Bronchial epithelial cell (primary cell): ENCODE results near the gene ERLEC1. TPM values are rescaled to one million over a fixed set of nuclear protein-coding genes. Genes with fewer than 3 reads are reported as not detected.
A peak's percentile ranks its signal among the peaks of the same experiment; 100 is the strongest.

ENCODE experiments used
- DNase-seq: peaks from one replicate; pipeline ENCODE4 v3.0.0-alpha.2; 2010; ENCODE audit warnings: low read depth
- FAIRE-seq: peaks from 2 replicates; lab custom pipeline; 2011; peaks lifted over from hg19 to GRCh38; lab: Jason Lieb, UNC
- H3K27me3 ChIP-seq: 2 replicates; pipeline ENCODE4 v1.5.1; 2011; ENCODE audit warnings: low read length; ENCODE audit not compliant: control insufficient read depth, insufficient read depth
- H3K36me3 ChIP-seq: 2 replicates; pipeline ENCODE4 v1.5.1; 2011; ENCODE audit warnings: low read length; ENCODE audit not compliant: control insufficient read depth, insufficient read depth
- H3K4me3 ChIP-seq: 2 replicates; pipeline ENCODE4 v1.5.1; 2011; ENCODE audit warnings: mild to moderate bottlenecking, low read depth, low read length, control low read depth
- CTCF ChIP-seq: IDR thresholded peaks from 2 replicates; pipeline ENCODE4 v1.5.1; 2011; ENCODE audit warnings: mild to moderate bottlenecking, moderate library complexity, low read length, control low read depth, inconsistent platforms; ENCODE audit not compliant: insufficient read depth, severe bottlenecking
- total RNA-seq: library from RNA; depleted of rRNA; stranded (reverse); fragments of >200 nt; gene quantifications from 2 replicates; pipeline ENCODE4 v1.2.1, GENCODE V29; 2014

The ERLEC1 gene
- total RNA-seq, 1 donor from 2014 or later, result 52.1 TPM

- Histone ChIP-seq H3K4me3 (no peak overlapping the region), H3K36me3 (no peaks in the 10 kb centered on the region), H3K27me3 (no peaks in the 10 kb centered on the region)
- FAIRE-seq (peak; percentile 18), DNase-seq (no peak)
- no peak for TF ChIP-seq CTCF
These were observed 21.1 kb upstream of the ERLEC1 start for GRCh38 chr2:53765767-53766166.

GRCh38 chr2:53767405-53768241 lies 19.2 kb upstream of the ERLEC1 start, which contains the start of gene CHAC2:
Gene CHAC2 (plus strand): TSS chr2:53767804. CDS start chr2:53767887, 83 bp downstream.
- no peak for TF ChIP-seq CTCF
- Histone ChIP-seq H3K4me3 (peak within 1 kb of the TSS; percentile 81), H3K36me3 (no peaks in the 10 kb centered on the region), H3K27me3 (no peaks in the 10 kb centered on the region)
- peak; percentile 77 for DNase-seq
- FAIRE-seq, result no peak

- Histone ChIP-seq H3K27me3 (no peaks in the 10 kb centered on the region), H3K4me3 (peak overlapping the region; percentile 81), H3K36me3 (no peaks in the 10 kb centered on the region)
- DNase-seq (no peak), FAIRE-seq (no peak)
- no peak for TF ChIP-seq CTCF
These were observed 18.7 kb upstream of the ERLEC1 start for GRCh38 chr2:53768242-53768542.

GRCh38 chr2:53769318-53769945 lies 17.4 kb upstream of the ERLEC1 start:
- FAIRE-seq (no peak), DNase-seq (no peak)
- Histone ChIP-seq H3K4me3 (no peak overlapping the region), H3K36me3 (no peaks in the 10 kb centered on the region), H3K27me3 (no peaks in the 10 kb centered on the region)
- TF ChIP-seq CTCF, result no peak

GRCh38 chr2:53770264-53770663 lies 16.6 kb upstream of the ERLEC1 start:
- FAIRE-seq (no peak), DNase-seq (peak; percentile 79)
- no peak for TF ChIP-seq CTCF
- Histone ChIP-seq H3K27me3 (no peaks in the 10 kb centered on the region), H3K4me3 (no peak overlapping the region), H3K36me3 (no peaks in the 10 kb centered on the region)

- no peaks in the 10 kb centered on the region for H3K27me3 ChIP-seq
- H3K4me3 ChIP-seq, result no peak overlapping the region
- no peaks in the 10 kb centered on the region for H3K36me3 ChIP-seq
- FAIRE-seq (no peak), DNase-seq (no peak)
- no peak for TF ChIP-seq CTCF
These were observed 9.7 kb upstream of the ERLEC1 start for GRCh38 chr2:53777134-53777533.
